Urinary bladder (tissue), 4 donors: Measurements from ENCODE around the gene GGA2. TPM values are rescaled to one million over a fixed set of nuclear protein-coding genes. Genes with fewer than 3 reads are reported as not detected.
"Not testable (repeated sequence)": the region's sequence is repeated elsewhere in the genome, so short reads cannot be mapped to it uniquely, and the experiment has no call there.

Experiments used
- DNase-seq: peaks from one replicate; pipeline ENCODE4 v3.0.0-alpha.2; 2015; ENCODE audit errors: extremely low spot score
- H3K27ac ChIP-seq: one replicate; pipeline ENCODE4 v1.5.1; 2013; ENCODE audit warnings: low read depth, mild to moderate bottlenecking, moderate library complexity
- H3K36me3 ChIP-seq: one replicate; pipeline ENCODE4 v1.6.1; 2013; ENCODE audit warnings: mild to moderate bottlenecking, moderate library complexity; ENCODE audit not compliant: insufficient read depth
- H3K4me1 ChIP-seq: one replicate; pipeline ENCODE4 v1.6.1; 2013; ENCODE audit warnings: mild to moderate bottlenecking, moderate library complexity; ENCODE audit not compliant: insufficient read depth
- H3K4me3 ChIP-seq: one replicate; pipeline ENCODE4 v1.5.1; 2013; ENCODE audit warnings: low read depth, low read length
- WGBS: extraction: QIAGEN DNeasy Blood & Tissue Kit; methylation state at CpG from one replicate; pipeline ENCODE4 v1.1.7; 2013; 5-methylcytosine and 5-hydroxymethylcytosine counted together
- polyA plus RNA-seq: library from polyadenylated mRNA; stranded (reverse); fragments of 200-250 nt; gene quantifications from one replicate; pipeline ENCODE4 v1.2.3, GENCODE V29; 2013
- total RNA-seq: library from RNA; depleted of rRNA; stranded (reverse); fragments of >200 nt; gene quantifications from one replicate; pipeline ENCODE4 v1.2.3, GENCODE V29; 2014
- donor health status: healthy with polysubstance abuse.
- donor health status: healthy.

GGA2 gene
- total and polyA plus RNA-seq, 2 donors = 23.4 to 43.7 TPM

DNA sequence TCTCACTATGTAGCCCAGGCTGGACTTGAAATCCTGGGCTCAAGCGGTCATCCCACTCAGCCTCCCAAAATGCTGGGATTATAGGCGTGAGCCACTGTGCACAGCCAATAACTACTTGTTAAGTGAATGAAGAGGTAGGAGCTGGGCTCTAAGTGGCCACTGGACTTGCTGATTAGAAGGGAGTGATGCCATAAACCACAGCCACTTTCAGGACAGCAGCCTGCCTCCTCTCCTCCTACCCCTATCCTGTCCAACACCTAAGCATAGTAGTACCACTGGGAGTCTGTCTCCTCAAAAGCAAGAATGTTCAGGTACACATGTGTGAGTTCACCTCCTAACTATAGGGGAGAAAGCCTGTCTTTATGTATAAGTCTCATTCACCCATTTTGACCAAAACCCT, 45.1 kb downstream of the GGA2 start:
- H3K36me3 ChIP-seq = peaks cover 5% of the 10 kb centered on the region
- DNase-seq = no peak
- no peak overlapping the region for H3K4me3 ChIP-seq
- H3K27ac ChIP-seq = no peak overlapping the region
- WGBS = 94% methylated on average over 2 of the region's 2 CpGs
- no peaks in the 10 kb centered on the region for H3K4me1 ChIP-seq

DNA sequence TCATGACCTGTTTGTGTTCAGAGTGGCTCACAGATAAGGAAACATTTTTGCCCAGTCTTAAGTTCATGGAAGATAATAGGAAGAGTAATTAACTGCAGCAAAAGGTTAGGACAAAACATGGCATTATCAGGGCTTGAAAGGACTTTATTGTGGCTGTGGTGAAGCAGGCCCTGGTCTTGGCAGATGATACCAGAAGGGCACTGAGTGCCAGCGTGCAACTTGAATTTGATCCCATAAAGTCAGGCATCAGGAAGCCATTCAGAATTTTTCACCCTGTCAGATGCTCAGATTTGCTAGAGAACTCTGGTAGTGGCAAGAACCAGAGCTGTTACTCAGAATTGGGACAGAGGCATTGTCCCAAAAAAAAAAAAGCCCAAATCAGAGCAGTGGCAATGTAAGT, 46.1 kb downstream of the GGA2 start:
- no peak for DNase-seq
- Histone ChIP-seq H3K36me3 (peaks cover 5% of the 10 kb centered on the region), H3K4me3 (no peak overlapping the region), H3K4me1 (no peaks in the 10 kb centered on the region), H3K27ac (no peak overlapping the region)
- WGBS = 67% methylated on average over 1 of the region's 1 CpG

DNA sequence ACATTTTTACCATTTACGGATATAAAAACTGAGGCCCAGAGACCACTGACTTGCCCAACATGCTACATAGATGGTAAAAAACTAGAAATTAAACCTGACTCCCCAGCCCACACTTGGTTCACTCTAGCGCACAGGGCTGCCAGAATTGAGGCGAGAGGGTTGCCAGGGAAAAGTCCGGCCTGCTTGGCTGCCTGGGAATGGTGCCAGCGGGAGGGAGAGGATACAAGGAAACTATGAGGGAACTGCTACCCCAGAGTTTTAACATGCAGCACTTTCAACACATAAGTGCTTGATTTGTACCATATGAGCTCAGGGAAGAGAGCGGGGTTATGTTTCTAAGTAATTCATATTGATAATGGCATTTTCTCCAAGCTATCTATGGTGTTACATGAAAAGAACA, 47.3 kb downstream of the GGA2 start:
- not testable (repeated sequence) for H3K27ac ChIP-seq, H3K36me3 ChIP-seq, H3K4me3 ChIP-seq, DNase-seq, H3K4me1 ChIP-seq
- WGBS = 17% methylated on average over 5 of the region's 6 CpGs

GRCh38 chr16:23453338-23454052, 56.8 kb downstream of the GGA2 start:
- no peak overlapping the region for H3K27ac ChIP-seq
- 55% methylated on average over 37 of the region's 37 CpGs for WGBS
- no peak for DNase-seq
- H3K4me1 ChIP-seq = peaks cover 3% of the 10 kb centered on the region
- peak overlapping the region; percentile 80 for H3K4me3 ChIP-seq
- H3K36me3 ChIP-seq = no peaks in the 10 kb centered on the region

GRCh38 chr16:23452572-23453337, 57.5 kb downstream of the GGA2 start, which contains the start of gene COG7:
TSS of gene COG7 (minus strand) at chr16:23453189. CDS start at chr16:23452994, 195 bp downstream.
- H3K4me1 ChIP-seq = peaks cover 3% of the 10 kb centered on the region

DNA sequence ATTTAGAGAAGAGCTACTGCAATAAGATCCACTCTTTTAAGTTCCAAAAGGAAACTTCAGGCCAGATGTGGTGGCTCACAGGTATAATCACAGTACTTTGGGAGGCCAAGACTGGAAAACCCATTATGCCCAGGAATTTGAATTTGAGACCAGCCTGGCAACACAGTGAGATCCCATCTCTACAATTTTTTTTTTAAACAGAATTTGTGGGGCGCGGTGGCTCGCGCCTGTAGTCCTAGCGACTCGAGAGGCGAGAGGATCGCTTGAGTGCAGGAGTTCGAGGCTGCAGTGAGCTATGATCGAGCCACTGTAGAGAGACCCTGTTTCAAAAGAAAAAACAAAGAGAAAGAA, 58.1 kb downstream of the GGA2 start:
- Histone ChIP-seq H3K4me1 (peaks cover 3% of the 10 kb centered on the region), H3K4me3 (peak overlapping the region; percentile 80), H3K36me3 (no peaks in the 10 kb centered on the region), H3K27ac (no peak overlapping the region)
- WGBS = under 1% methylated on average over 10 of the region's 10 CpGs
- no peak for DNase-seq

More at GRCh38 chr16:23452572-23453337, 57.5 kb downstream of the GGA2 start, which contains the start of gene COG7:
- Histone ChIP-seq H3K27ac (peak within 1 kb of the TSS; percentile 31), H3K36me3 (no peaks in the 10 kb centered on the region), H3K4me3 (peak within 1 kb of the TSS; percentile 80)
- DNase-seq = peak; percentile 62
- under 1% methylated on average over 57 of the region's 57 CpGs for WGBS

DNA sequence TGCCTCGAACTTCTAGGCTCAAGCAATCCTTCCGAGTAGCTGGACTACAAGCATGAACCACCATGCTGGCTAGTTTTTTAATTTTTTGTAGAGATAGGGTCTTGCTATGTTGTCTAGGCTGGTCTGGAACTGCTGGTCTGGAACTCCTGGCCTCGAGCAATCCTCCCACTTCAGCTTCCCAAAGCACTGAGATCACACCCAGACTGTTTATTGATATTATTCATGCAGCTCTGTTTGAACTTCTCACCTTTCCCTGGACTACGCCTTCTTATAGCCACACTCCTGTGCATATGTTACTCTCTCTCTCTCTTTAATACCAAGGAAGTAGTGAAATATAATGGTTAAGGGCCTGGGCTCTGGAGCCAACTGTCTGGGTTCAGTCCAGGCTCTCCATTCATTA, 61.9 kb downstream of the GGA2 start:
- peaks cover 6% of the 10 kb centered on the region for H3K36me3 ChIP-seq
- no peak for DNase-seq
- no peak overlapping the region for H3K4me3 ChIP-seq
- H3K27ac ChIP-seq = no peak overlapping the region
- peaks cover 3% of the 10 kb centered on the region for H3K4me1 ChIP-seq
- WGBS = 82% methylated on average over 4 of the region's 4 CpGs

- not testable (repeated sequence) for H3K4me1 ChIP-seq, H3K4me3 ChIP-seq, DNase-seq, H3K27ac ChIP-seq, H3K36me3 ChIP-seq
- WGBS = 91% methylated on average over 7 of the region's 7 CpGs
Observed at GRCh38 chr16:23437542-23437941, 72.8 kb downstream of the GGA2 start.

- Histone ChIP-seq H3K4me3 (no peak overlapping the region), H3K4me1 (no peaks in the 10 kb centered on the region), H3K36me3 (peaks cover 2% of the 10 kb centered on the region), H3K27ac (no peak overlapping the region)
- 90% methylated on average over 4 of the region's 4 CpGs for WGBS
- no peak for DNase-seq
Observed at GRCh38 chr16:23436951-23437350, 73.3 kb downstream of the GGA2 start.

DNA sequence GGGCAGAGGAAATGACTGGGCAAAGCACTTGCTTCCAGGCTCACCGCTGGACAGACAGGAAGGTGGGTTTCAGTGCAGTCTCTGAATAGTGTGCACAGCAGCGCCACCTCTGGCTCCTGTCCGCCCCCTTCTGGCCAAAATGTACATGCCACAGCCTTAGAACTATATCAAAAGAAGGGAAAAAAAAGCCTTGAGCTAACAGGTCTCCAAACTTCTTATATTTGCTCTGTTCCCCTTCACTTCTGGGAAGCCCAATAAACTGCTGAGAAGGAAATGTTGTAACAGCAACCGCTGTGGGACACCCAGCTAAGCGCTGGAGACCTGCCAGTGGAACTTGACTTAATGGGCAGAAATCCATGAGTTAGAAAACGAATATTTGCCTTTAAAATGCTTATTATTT, 74.8 kb downstream of the GGA2 start:
- 60% methylated on average over 6 of the region's 6 CpGs for WGBS
- Histone ChIP-seq H3K4me1 (no peaks in the 10 kb centered on the region), H3K36me3 (no peaks in the 10 kb centered on the region), H3K27ac (no peak overlapping the region), H3K4me3 (no peak overlapping the region)
- DNase-seq = no peak

- H3K27ac ChIP-seq = no peak overlapping the region
- WGBS = 25% methylated on average over 6 of the region's 6 CpGs
- DNase-seq = peak; percentile 45
- no peak overlapping the region for H3K4me3 ChIP-seq
- no peaks in the 10 kb centered on the region for H3K4me1 ChIP-seq
- no peaks in the 10 kb centered on the region for H3K36me3 ChIP-seq
Observed at GRCh38 chr16:23434380-23434779, 75.9 kb downstream of the GGA2 start.

DNA sequence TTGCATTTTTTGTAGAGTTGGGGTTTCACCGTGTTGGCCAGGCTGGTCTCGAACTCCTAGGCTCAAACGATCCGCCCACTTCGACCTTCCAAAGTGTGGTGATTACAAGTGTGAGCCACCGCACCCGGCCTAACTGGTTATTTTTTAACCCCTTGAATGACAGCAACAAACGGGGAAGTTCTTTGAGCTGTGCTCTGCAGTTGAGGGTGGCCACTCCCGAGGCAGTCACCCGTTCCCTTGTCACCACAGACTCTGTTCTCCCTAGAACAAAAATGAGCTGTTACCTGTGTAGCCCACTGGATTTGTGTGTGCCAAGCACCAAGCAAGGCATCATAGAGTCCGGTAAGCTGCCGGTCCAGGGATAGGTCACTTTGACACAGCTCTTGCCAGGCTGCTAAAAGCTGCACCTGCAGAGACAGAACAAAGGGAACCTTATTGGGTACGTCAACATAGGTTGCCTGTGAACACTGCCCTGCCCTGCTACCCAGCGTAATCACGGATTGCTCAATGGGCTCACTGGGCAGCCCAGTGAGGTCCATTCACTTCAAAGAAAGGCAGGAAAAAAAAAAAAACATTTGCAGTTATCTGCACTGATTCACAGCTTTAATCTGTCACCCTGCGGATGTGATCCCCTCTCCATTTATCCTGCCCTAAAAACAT, 76.9 kb downstream of the GGA2 start:
- H3K4me3 ChIP-seq = no peak overlapping the region
- WGBS = 86% methylated on average over 16 of the region's 16 CpGs
- H3K4me1 ChIP-seq = no peaks in the 10 kb centered on the region
- no peak overlapping the region for H3K27ac ChIP-seq
- H3K36me3 ChIP-seq = no peaks in the 10 kb centered on the region
- no peak for DNase-seq

GRCh38 chr16:23432176-23433128, 77.8 kb downstream of the GGA2 start:
- Histone ChIP-seq H3K36me3 (no peaks in the 10 kb centered on the region), H3K4me3 (no peak overlapping the region), H3K4me1 (no peaks in the 10 kb centered on the region), H3K27ac (no peak overlapping the region)
- 94% methylated on average over 10 of the region's 10 CpGs for WGBS
- DNase-seq = no peak
